Measurements from ENCODE around the gene SORT1. TPM values are rescaled to one million over a fixed set of nuclear protein-coding genes. Genes with fewer than 3 reads are reported as not detected.

SORT1 gene
- total RNA-seq, 1 experiment from 2014 or later, result 9.2 TPM

GRCh38 chr1:109279615-109280278, 118.0 kb downstream of the SORT1 start:
- DNase-seq (no peak), ATAC-seq (no peak)
- Histone ChIP-seq H3K4me1 (ENCODE audit: insufficient read depth, low read length) (peaks cover 56% of the 10 kb centered on the region), H3K4me3 (ENCODE audit: low read length) (no peak overlapping the region), H3K36me3 (ENCODE audit: low read depth, low read length) (peaks cover 11% of the 10 kb centered on the region), H3K9me3 (ENCODE audit: low read length) (no peaks in the 10 kb centered on the region), H3K79me2 (ENCODE audit: low read length) (peaks cover 35% of the 10 kb centered on the region), H4K20me1 (ENCODE audit: low read length) (no peaks in the 10 kb centered on the region), H2AFZ (ENCODE audit: low read length) (no peak overlapping the region), H3K4me2 (ENCODE audit: low read length) (no peak overlapping the region), H3K27ac (ENCODE audit: low read length) (no peak overlapping the region), H3F3A (ENCODE audit: low read length, unreplicated experiment) (peaks cover 10% of the 10 kb centered on the region), H3K27me3 (ENCODE audit: low read length) (no peaks in the 10 kb centered on the region), H3K9ac (ENCODE audit: low read length) (no peak overlapping the region), H3K9me2 (replicated peaks; ENCODE audit: low read length) (no peaks in the 10 kb centered on the region)
- CTCF ChIA-PET, result no interaction called here
- POLR2A ChIA-PET (ENCODE audit: unreplicated experiment), result no interaction called here
- intact Hi-C loops (cut with micrococcal nuclease), result no loop called here
- BruUV-seq (replicated peaks), result no TSS peak
- TF ChIP-seq EZH2phosphoT487 (IDR thresholded peaks at IDR 0.05; ENCODE audit: borderline replicate concordance, low read length), result no peak
- no peak for TF ChIP-seq CTCF (conservative IDR thresholded peaks at IDR 0.05; ENCODE audit: low read depth, low read length)
- no peak for TF ChIP-seq EZH2 (IDR thresholded peaks at IDR 0.05; ENCODE audit: low read length, unreplicated experiment)

- POLR2A ChIA-PET (ENCODE audit: unreplicated experiment), result no interaction called here
- H4K20me1 ChIP-seq (ENCODE audit: low read length), result no peaks in the 10 kb centered on the region
- H3K27ac ChIP-seq (ENCODE audit: low read length), result peak overlapping the region; percentile 95
- no peaks in the 10 kb centered on the region for H3K27me3 ChIP-seq (ENCODE audit: low read length)
- H3K9ac ChIP-seq (ENCODE audit: low read length), result no peak overlapping the region
- ATAC-seq, result peak; percentile 3; the same call in 1 of the 2 replicates
- H3K9me2 ChIP-seq (replicated peaks; ENCODE audit: low read length), result no peaks in the 10 kb centered on the region
- H3K4me1 ChIP-seq (ENCODE audit: insufficient read depth, low read length), result peaks cover 68% of the 10 kb centered on the region
- no peak overlapping the region for H3K4me2 ChIP-seq (ENCODE audit: low read length)
- DNase-seq, result peak; percentile 70
- H3K9me3 ChIP-seq (ENCODE audit: low read length), result no peaks in the 10 kb centered on the region
- peaks cover 31% of the 10 kb centered on the region for H3K79me2 ChIP-seq (ENCODE audit: low read length)
- no TSS peak for BruUV-seq (replicated peaks)
- H3K36me3 ChIP-seq (ENCODE audit: low read depth, low read length), result peaks cover 11% of the 10 kb centered on the region
- CTCF ChIA-PET, result interaction anchor here (0.6 kb wide), 1 partner anchor 121 kb away, joined by 6 read pairs; no protein-coding TSS in a partner anchor
- no peak overlapping the region for H2AFZ ChIP-seq (ENCODE audit: low read length)
- H3F3A ChIP-seq (ENCODE audit: low read length, unreplicated experiment), result peaks cover 10% of the 10 kb centered on the region
- TF ChIP-seq EZH2phosphoT487 (IDR thresholded peaks at IDR 0.05; ENCODE audit: borderline replicate concordance, low read length), result no peak
- TF ChIP-seq EZH2 (IDR thresholded peaks at IDR 0.05; ENCODE audit: low read length, unreplicated experiment), result no peak
- TF ChIP-seq CTCF (conservative IDR thresholded peaks at IDR 0.05; ENCODE audit: low read depth, low read length), result peak; percentile 81
- H3K4me3 ChIP-seq (ENCODE audit: low read length), result no peak overlapping the region
- intact Hi-C loops (cut with micrococcal nuclease), result loop anchor here (1.0 kb wide), 1 partner anchor 122 kb away; no protein-coding TSS in a partner anchor
Measured at GRCh38 chr1:109277434-109278204, 120.1 kb downstream of the SORT1 start.
